GM18868 (cell line): Measurements from ENCODE around the gene TMEM170A.

Experiments used
- ATAC-seq: cut with Tn5 transposase; IDR thresholded peaks from one replicate; pipeline ENCODE4 v1.9.1; 2021; ENCODE audit warnings: mild to moderate bottlenecking, moderate library complexity; ENCODE audit not compliant: unreplicated experiment

TMEM170A gene

GRCh38 chr16:75482434-75483205 lies 18.1 kb upstream of the TMEM170A start:
- ATAC-seq: no peak

- ATAC-seq: no peak
These were observed 17.0 kb upstream of the TMEM170A start for GRCh38 chr16:75481475-75481874.

- no peak for ATAC-seq
These were observed 15.0 kb upstream of the TMEM170A start for GRCh38 chr16:75479421-75479990.

- ATAC-seq: no peak
These were observed 14.2 kb upstream of the TMEM170A start for GRCh38 chr16:75478480-75479345.

- peak; percentile 54 for ATAC-seq
These were observed 13.4 kb upstream of the TMEM170A start for GRCh38 chr16:75477680-75478473.

GRCh38 chr16:75476817-75477216 lies 12.3 kb upstream of the TMEM170A start:
- ATAC-seq: no peak

- no peak for ATAC-seq
These were observed 10.9 kb upstream of the TMEM170A start for GRCh38 chr16:75475420-75475847.

GRCh38 chr16:75472908-75473877 lies 8.7 kb upstream of the TMEM170A start:
- ATAC-seq: no peak

- ATAC-seq: peak; percentile 84
These were observed 7.5 kb upstream of the TMEM170A start for GRCh38 chr16:75471723-75472633.

GRCh38 chr16:75466760-75467159 lies 2.3 kb upstream of the TMEM170A start:
- ATAC-seq: no peak

- ATAC-seq: peak; percentile 7
These were observed 934 bp downstream of the TMEM170A start for GRCh38 chr16:75463389-75464121.

- ATAC-seq: peak; percentile 18
These were observed 1.7 kb downstream of the TMEM170A start for GRCh38 chr16:75462806-75463205.

GRCh38 chr16:75461575-75461974 lies 2.9 kb downstream of the TMEM170A start:
- no peak for ATAC-seq

- no peak for ATAC-seq
These were observed 4.0 kb downstream of the TMEM170A start for GRCh38 chr16:75460446-75460845.

GRCh38 chr16:75459691-75460090 lies 4.8 kb downstream of the TMEM170A start:
- ATAC-seq: no peak

- no peak for ATAC-seq
These were observed 6.0 kb downstream of the TMEM170A start for GRCh38 chr16:75458439-75458838.

GRCh38 chr16:75458029-75458428 lies 6.5 kb downstream of the TMEM170A start:
- no peak for ATAC-seq

- no peak for ATAC-seq
These were observed 6.9 kb downstream of the TMEM170A start for GRCh38 chr16:75457485-75458021.
